Middle frontal gyrus (tissue), 1 donor: ENCODE results near the gene CHRNA5.

ENCODE experiments used
- DNase-seq: peaks from one replicate; pipeline ENCODE4 v3.0.0-alpha.2; 2015; ENCODE audit warnings: low spot score; ENCODE audit errors: extremely low spot score

Gene CHRNA5

GRCh38 chr15:78620021-78620526 is 54.8 kb downstream of the CHRNA5 start:
- no peak for DNase-seq

GRCh38 chr15:78620527-78621421 is 55.5 kb downstream of the CHRNA5 start, which contains the start of gene CHRNA3:
Gene CHRNA3 (minus strand): TSS chr15:78620996. CDS start chr15:78620794, 202 bp downstream.
- DNase-seq, result no peak

GRCh38 chr15:78621810-78622402 is 56.6 kb downstream of the CHRNA5 start:
- no peak for DNase-seq

- DNase-seq, result no peak
These were observed 58.6 kb downstream of the CHRNA5 start for GRCh38 chr15:78623786-78624497.

- no peak for DNase-seq
These were observed 59.6 kb downstream of the CHRNA5 start for GRCh38 chr15:78624651-78625590.

GRCh38 chr15:78625606-78626280 is 60.4 kb downstream of the CHRNA5 start:
- DNase-seq, result no peak

- DNase-seq, result no peak
These were observed 61.2 kb downstream of the CHRNA5 start for GRCh38 chr15:78626381-78626995.

- DNase-seq, result no peak
These were observed 62.0 kb downstream of the CHRNA5 start for GRCh38 chr15:78627348-78627747.

- DNase-seq, result no peak
These were observed 62.9 kb downstream of the CHRNA5 start for GRCh38 chr15:78628227-78628626.

GRCh38 chr15:78629031-78629715 is 63.9 kb downstream of the CHRNA5 start:
- DNase-seq, result no peak

- no peak for DNase-seq
These were observed 64.4 kb downstream of the CHRNA5 start for GRCh38 chr15:78629716-78630065.

- no peak for DNase-seq
These were observed 65.7 kb downstream of the CHRNA5 start for GRCh38 chr15:78630886-78631633.

GRCh38 chr15:78633348-78633747 is 68.0 kb downstream of the CHRNA5 start:
- no peak for DNase-seq

GRCh38 chr15:78634210-78635145 is 69.2 kb downstream of the CHRNA5 start:
- DNase-seq, result no peak

- DNase-seq, result no peak
These were observed 70.0 kb downstream of the CHRNA5 start for GRCh38 chr15:78635346-78635745.

- DNase-seq, result no peak
These were observed 71.1 kb downstream of the CHRNA5 start for GRCh38 chr15:78636378-78636859.

- DNase-seq, result no peak
These were observed 72.6 kb downstream of the CHRNA5 start for GRCh38 chr15:78637776-78638435.
